H1 (cell line): Measurements from ENCODE around the gene KCNMA1. TPM values are rescaled to one million over a fixed set of nuclear protein-coding genes. Genes with fewer than 3 reads are reported as not detected.

Experiments used
- CTCF ChIA-PET: fragments of 300-600 bp; sonication (Branson Sonifier 250); formaldehyde crosslinking; loops from one replicate; lab custom pipeline; 2021; ENCODE audit not compliant: partially characterized antibody; lab: Charles Lee
- POLR2A ChIA-PET: fragments of 300-600 bp; sonication (Branson Sonifier 250); formaldehyde crosslinking; loops from one replicate; lab custom pipeline; 2021; ENCODE audit warnings: inconsistent platforms; ENCODE audit not compliant: partially characterized antibody; lab: Charles Lee
- DNase-seq, 2 experiments: peaks; one replicate each; pipeline versions ENCODE4 v3.0.0 to v3.0.0-alpha.2; 2010 to 2022; ENCODE audit warnings: low spot score in 2 of 2, low read depth in 1 of 2, mixed read lengths in 1 of 2
- FAIRE-seq: peaks from 2 replicates; lab custom pipeline; 2011; peaks lifted over from hg19 to GRCh38; lab: Jason Lieb, UNC
- H2AFZ ChIP-seq: 2 replicates; pipeline ENCODE4 v1.8.1; 2012; ENCODE audit warnings: low read length, inconsistent platforms
- H2AK5ac ChIP-seq: 2 replicates; pipeline ENCODE4 v1.6.1; 2013; ENCODE audit warnings: low read depth, low read length
- H2BK120ac ChIP-seq: replicated peaks from 2 replicates; pipeline ENCODE3; 2013; ENCODE audit warnings: low read depth, low read length, inconsistent platforms
- H2BK12ac ChIP-seq: 2 replicates; pipeline ENCODE4 v1.6.1; 2013; ENCODE audit warnings: low read depth, low read length
- H2BK15ac ChIP-seq: 2 replicates; pipeline ENCODE4 v1.6.1; 2013; ENCODE audit warnings: low read length
- H2BK20ac ChIP-seq: 2 replicates; pipeline ENCODE4 v1.6.1; 2013; ENCODE audit warnings: low read length
- H2BK5ac ChIP-seq: 2 replicates; pipeline ENCODE4 v1.6.1; 2013; ENCODE audit warnings: low read depth, low read length
- H3K14ac ChIP-seq: 2 replicates; pipeline ENCODE4 v1.6.1; 2013; ENCODE audit warnings: inconsistent platforms; ENCODE audit not compliant: insufficient read length
- H3K18ac ChIP-seq: 2 replicates; pipeline ENCODE4 v1.6.1; 2013; ENCODE audit warnings: low read length; ENCODE audit errors: extremely low read depth
- H3K23ac ChIP-seq: 2 replicates; pipeline ENCODE4 v1.6.1; 2013; ENCODE audit warnings: inconsistent platforms; ENCODE audit not compliant: insufficient read length
- H3K23me2 ChIP-seq: 2 replicates; pipeline ENCODE4 v1.6.1; 2013; ENCODE audit warnings: low read depth, low read length
- H3K27ac ChIP-seq: 2 replicates; pipeline ENCODE4 v1.6.1; 2011; ENCODE audit warnings: low read depth, low read length, inconsistent platforms
- H3K27me3 ChIP-seq, 4 experiments: replicated peaks in 1 of 4; 1 replicate in 1 of 4; 2 replicates in 3 of 4; pipeline versions ENCODE4 v1.6.1 to v1.8.1; 2011 to 2013; ENCODE audit warnings: low read length in 3 of 4, mild to moderate bottlenecking in 3 of 4, inconsistent platforms in 2 of 4, mixed read lengths in 2 of 4, moderate library complexity in 1 of 4; ENCODE audit not compliant: control insufficient read depth in 3 of 4, insufficient read depth in 3 of 4; ENCODE audit errors: extremely low read depth in 1 of 4
- H3K36me3 ChIP-seq, 4 experiments: 2 replicates each; pipeline versions ENCODE4 v1.6.1 to v1.8.1; 2011 to 2013; ENCODE audit warnings: mild to moderate bottlenecking in 4 of 4, low read length in 3 of 4, moderate library complexity in 2 of 4, control low read depth in 1 of 4, inconsistent platforms in 1 of 4; ENCODE audit not compliant: insufficient read depth in 4 of 4, control insufficient read depth in 2 of 4
- H3K4ac ChIP-seq: replicated peaks from 2 replicates; pipeline ENCODE3; 2013; ENCODE audit warnings: low read length, low read depth, mixed read lengths, inconsistent platforms; ENCODE audit not compliant: insufficient read length
- H3K4me1 ChIP-seq, 4 experiments: replicated peaks in 1 of 4; 1 replicate in 1 of 4; 2 replicates in 3 of 4; pipeline versions ENCODE4 v1.6.1 to v1.8.1; 2011 to 2013; ENCODE audit warnings: low read length in 3 of 4, inconsistent platforms in 2 of 4, mixed read lengths in 1 of 4; ENCODE audit not compliant: insufficient read depth in 4 of 4, control insufficient read depth in 3 of 4
- H3K4me2 ChIP-seq, 2 experiments: 2 replicates each; pipeline versions ENCODE4 v1.6.1 to v1.8.1; 2011 to 2013; ENCODE audit warnings: low read depth in 2 of 2, low read length in 2 of 2, control low read depth in 1 of 2, inconsistent platforms in 1 of 2, mild to moderate bottlenecking in 1 of 2; ENCODE audit not compliant: insufficient read depth in 1 of 2
- H3K4me3 ChIP-seq, 4 experiments: fragments of 200-600, 300-600 bp in 1 of 4; sonication (generic), shearing (Covaris generic), sonication (Bioruptor Twin) in 1 of 4; 2 replicates each; pipeline versions ENCODE4 v1.5.1 to v1.8.1; 2011 to 2016; ENCODE audit warnings: low read length in 4 of 4, low read depth in 3 of 4, control low read depth in 2 of 4, inconsistent platforms in 2 of 4, mild to moderate bottlenecking in 2 of 4, mixed read lengths in 1 of 4, moderate library complexity in 1 of 4; ENCODE audit not compliant: insufficient read depth in 2 of 4; ENCODE audit errors: extremely low read depth in 1 of 4
- H3K56ac ChIP-seq: replicated peaks from 2 replicates; pipeline ENCODE3; 2013; ENCODE audit warnings: low read depth, mild to moderate bottlenecking, mixed read lengths, low read length, inconsistent platforms; ENCODE audit not compliant: insufficient read length
- H3K79me1 ChIP-seq: 2 replicates; pipeline ENCODE4 v1.6.1; 2013; ENCODE audit warnings: low read depth, low read length, control low read depth
- H3K79me2 ChIP-seq, 2 experiments: 2 replicates each; pipeline versions ENCODE4 v1.6.1 to v1.8.1; 2012 to 2013; ENCODE audit warnings: low read length in 2 of 2, mild to moderate bottlenecking in 2 of 2, inconsistent platforms in 1 of 2; ENCODE audit not compliant: insufficient read depth in 2 of 2, control insufficient read depth in 1 of 2
- H3K9ac ChIP-seq, 4 experiments: replicated peaks in 1 of 4; 1 replicate in 1 of 4; 2 replicates in 3 of 4; pipeline versions ENCODE4 v1.6.1 to v1.8.1; 2011 to 2013; ENCODE audit warnings: low read depth in 3 of 4, low read length in 3 of 4, control low read depth in 2 of 4, mild to moderate bottlenecking in 2 of 4, moderate library complexity in 2 of 4, inconsistent platforms in 1 of 4; ENCODE audit errors: extremely low read depth in 1 of 4
- H3K9me3 ChIP-seq, 2 experiments: 2 replicates each; pipeline versions ENCODE4 v1.6.1 to v1.8.1; 2012 to 2013; ENCODE audit warnings: mild to moderate bottlenecking in 2 of 2, moderate library complexity in 2 of 2, control low read depth in 1 of 2, inconsistent platforms in 1 of 2, low read depth in 1 of 2, low read length in 1 of 2, mixed read lengths in 1 of 2; ENCODE audit not compliant: insufficient read depth in 2 of 2
- H4K20me1 ChIP-seq, 2 experiments: replicated peaks in 1 of 2; 2 replicates each; pipeline versions ENCODE3 to v1.8.1; 2011 to 2013; ENCODE audit warnings: inconsistent platforms in 2 of 2, low read length in 2 of 2, mild to moderate bottlenecking in 1 of 2; ENCODE audit not compliant: insufficient read depth in 2 of 2, control insufficient read depth in 1 of 2
- H4K5ac ChIP-seq: 2 replicates; pipeline ENCODE4 v1.6.1; 2013; ENCODE audit warnings: low read length, low read depth, mixed read lengths, inconsistent platforms; ENCODE audit not compliant: insufficient read length
- H4K8ac ChIP-seq: 2 replicates; pipeline ENCODE4 v1.8.0; 2013; ENCODE audit warnings: mild to moderate bottlenecking, moderate library complexity, low read length, inconsistent platforms; ENCODE audit not compliant: insufficient read depth; ENCODE audit errors: extremely low read depth
- H4K91ac ChIP-seq: replicated peaks from 2 replicates; pipeline ENCODE3; 2013; ENCODE audit warnings: low read length, mixed read lengths, inconsistent platforms; ENCODE audit not compliant: insufficient read length
- CREB1 ChIP-seq: IDR thresholded peaks from 2 replicates; pipeline ENCODE4 v1.6.1; 2012; ENCODE audit warnings: inconsistent platforms
- CTCF ChIP-seq, 3 experiments: IDR thresholded peaks; 1 replicate in 2 of 3; 2 replicates in 1 of 3; pipeline versions ENCODE4 v1.5.1 to v1.6.1; 2011; ENCODE audit warnings: low read length in 3 of 3, mild to moderate bottlenecking in 3 of 3, inconsistent platforms in 2 of 3, low read depth in 1 of 3, moderate library complexity in 1 of 3; ENCODE audit not compliant: insufficient read depth in 1 of 3; ENCODE audit errors: control extremely low read depth in 1 of 3
- KDM5A ChIP-seq: fragments of 200-600 bp; IDR thresholded peaks from 2 replicates; pipeline ENCODE4 v1.7.1; 2012; ENCODE audit warnings: mild to moderate bottlenecking, low read length, inconsistent platforms, mixed read lengths
- MAFK ChIP-seq: IDR thresholded peaks from 2 replicates; pipeline ENCODE4 v1.6.1; 2012; ENCODE audit warnings: low read depth, mild to moderate bottlenecking, improper control_type of control experiment, low read length
- POLR2A ChIP-seq, 2 experiments: IDR thresholded peaks; 1 replicate in 1 of 2; 2 replicates in 1 of 2; pipeline ENCODE4 v1.6.1; 2011; ENCODE audit warnings: low read depth in 2 of 2, low read length in 2 of 2, mild to moderate bottlenecking in 2 of 2; ENCODE audit errors: control extremely low read depth in 1 of 2
- SIX5 ChIP-seq: IDR thresholded peaks from 2 replicates; pipeline ENCODE4 v1.6.1; 2011; ENCODE audit warnings: mild to moderate bottlenecking, low read depth, low read length
- WGBS, 2 experiments: shearing (Covaris generic) in 1 of 2; methylation state at CpG; one replicate each; pipeline versions ENCODE4 v1.1.6 to v1.1.7; 2013 to 2015; ENCODE audit warnings: low lambda C conversion rate in 2 of 2, mixed read lengths in 2 of 2, inconsistent platforms in 1 of 2, low coverage in 1 of 2, missing lambda C conversion rate in 1 of 2; ENCODE audit not compliant: insufficient replicate concordance in 2 of 2, insufficient coverage in 1 of 2, insufficient read length in 1 of 2; ENCODE audit errors: extremely low coverage in 1 of 2, missing lambda C conversion rate in 1 of 2; 5-methylcytosine and 5-hydroxymethylcytosine counted together
- polyA plus RNA-seq, 7 experiments: library from polyadenylated mRNA; depleted of rRNA in 3 of 7; stranded (reverse) in 5 of 7; unstranded in 2 of 7; fragments of >200 nt in 5 of 7; fragments of 200-250 nt in 2 of 7; gene quantifications; 1 replicate in 5 of 7; 2 replicates in 1 of 7; 4 replicates in 1 of 7; pipeline versions ENCODE4 v1.2.1 to v1.2.3, GENCODE V29; 2011 to 2013; ENCODE audit warnings: missing spikeins in 2 of 7, mixed read lengths in 2 of 7
- total RNA-seq: library from RNA; stranded (reverse); fragmentation: NEBNext Ultra II Directional; extraction: Animal tissue kit (Norgen Biotek cat#: 25700); gene quantifications from 2 replicates; pipeline ENCODE4 v1.2.1, GENCODE V29; 2021

Gene KCNMA1
- total and polyA plus RNA-seq, 2 of the 8 experiments (the other 6 are each of a cell fraction or from before 2014, with no cell fraction given), result 10.2 to 11.1 TPM

GRCh38 chr10:77640167-77640566, 2.6 kb upstream of the KCNMA1 start:
- H3K9me3 ChIP-seq, result peaks cover 10 to 11% of the 10 kb centered on the region in 2 experiments; a peak in 3 of 4 replicates
- no peak for DNase-seq
- H3K14ac ChIP-seq, result no peak overlapping the region
- no peak overlapping the region for H3K9ac ChIP-seq
- no peak for FAIRE-seq
- H3K36me3 ChIP-seq, result no peaks in the 10 kb centered on the region; a peak in 1 of 8 replicates
- H2BK20ac ChIP-seq, result no peak overlapping the region
- no peak overlapping the region for H3K4ac ChIP-seq
- H4K5ac ChIP-seq, result no peak overlapping the region
- no peaks in the 10 kb centered on the region for H3K79me2 ChIP-seq
- no peak overlapping the region for H2AFZ ChIP-seq
- TF ChIP-seq KDM5A (no peak), SIX5 (no peak), POLR2A (IDR thresholded peaks at IDR 0.05; ENCODE audit: control extremely low read depth in 1 of 2, low read depth in 2 of 2, low read length in 2 of 2) (no peak), MAFK (no peak), CTCF (IDR thresholded peaks at IDR 0.05; ENCODE audit: control extremely low read depth in 1 of 3, insufficient read depth in 1 of 3, low read depth in 1 of 3, low read length in 3 of 3) (no peak), CREB1 (no peak)
- peaks cover 19% of the 10 kb centered on the region for H3K23me2 ChIP-seq
- H4K8ac ChIP-seq, result no peak overlapping the region
- POLR2A ChIA-PET, result no interaction called here
- H3K4me3 ChIP-seq, result no peak overlapping the region
- WGBS, 2 experiments, result 91% methylated on average over 3 of the region's 3 CpGs; no CpG with 5 or more reads in 1 of the 2 experiments
- no peak overlapping the region for H2BK5ac ChIP-seq
- no peak overlapping the region for H2BK15ac ChIP-seq
- H2BK12ac ChIP-seq, result no peak overlapping the region
- no peaks in the 10 kb centered on the region for H3K79me1 ChIP-seq
- H3K4me2 ChIP-seq, result no peak overlapping the region
- H3K4me1 ChIP-seq, result peaks cover 6 to 16% (median 11%) of the 10 kb centered on the region in 4 experiments
- no peak overlapping the region for H4K91ac ChIP-seq
- CTCF ChIA-PET, result interaction anchor here (0.8 to 7.9 kb wide), 14 partner anchors 39 to 466 kb away, joined by 3 to 96 read pairs (median 8); no protein-coding TSS in a partner anchor
- no peak overlapping the region for H3K23ac ChIP-seq
- peaks cover 2% of the 10 kb centered on the region in 2 experiments for H4K20me1 ChIP-seq
- H2AK5ac ChIP-seq, result no peak overlapping the region
- no peak overlapping the region for H2BK120ac ChIP-seq
- H3K27me3 ChIP-seq, result peaks cover 16 to 51% (median 48%) of the 10 kb centered on the region in 4 experiments
- no peak overlapping the region for H3K18ac ChIP-seq
- H3K27ac ChIP-seq, result no peak overlapping the region
- no peak overlapping the region for H3K56ac ChIP-seq
